Peyer's patch (tissue), 4 donors: ENCODE data around the gene FUT9. TPM values are rescaled to one million over a fixed set of nuclear protein-coding genes. Genes with fewer than 3 reads are reported as not detected.

Experiments
- DNase-seq, 3 donors: peaks; one replicate each; pipeline ENCODE4 v3.0.0-alpha.2; 2017 to 2019
- H3K27ac ChIP-seq, 4 donors: fragments of 200-600 bp; sonication (generic); one replicate each; pipeline ENCODE4 v1.5.1; 2016 to 2019
- H3K27me3 ChIP-seq, 2 donors: fragments of 200-600 bp; sonication (generic); one replicate each; pipeline ENCODE4 v1.5.1; 2019
- H3K36me3 ChIP-seq, 3 donors: fragments of 200-600 bp; sonication (generic); one replicate each; pipeline ENCODE4 v1.5.1; 2016 to 2019
- H3K4me1 ChIP-seq, 4 donors: fragments of 200-600 bp; sonication (generic); one replicate each; pipeline ENCODE4 v1.5.1; 2016 to 2019
- H3K4me3 ChIP-seq, 4 donors: fragments of 200-600 bp; sonication (generic); 1 replicate in 3 of 4; 2 replicates in 1 of 4; pipeline ENCODE4 v1.5.1; 2016 to 2019; ENCODE audit warnings: mild to moderate bottlenecking in 1 of 4
- H3K9me3 ChIP-seq, 4 donors: fragments of 200-600 bp; sonication (generic); one replicate each; pipeline ENCODE4 v1.5.1; 2016 to 2019; ENCODE audit warnings: mild to moderate bottlenecking in 1 of 4
- POLR2A ChIP-seq, 2 donors: fragments of 450-650 bp; IDR thresholded peaks; one replicate each; pipeline ENCODE4 v1.5.1; 2017; ENCODE audit warnings: antibody characterized with exemption in 2 of 2, mild to moderate bottlenecking in 2 of 2, moderate library complexity in 2 of 2
- total RNA-seq, 4 donors: library from RNA; depleted of rRNA; stranded (reverse); fragments of >200 nt; gene quantifications; one replicate each; pipeline ENCODE4 v1.1.0, GENCODE V29; 2016
- TF ChIP-seq, protein P1 (sequence below), 6 experiments: fragments of 450-650 bp in 4 of 6; fragments of 200-600 bp in 2 of 6; sonication (generic) in 1 of 6; IDR thresholded peaks; one replicate each; pipeline ENCODE4 v1.5.1; 2017 to 2019; ENCODE audit warnings: antibody characterized with exemption in 6 of 6, mild to moderate bottlenecking in 3 of 6, moderate library complexity in 1 of 6

The FUT9 gene
- total RNA-seq, 4 donors from 2014 or later, result not detected

DNA sequence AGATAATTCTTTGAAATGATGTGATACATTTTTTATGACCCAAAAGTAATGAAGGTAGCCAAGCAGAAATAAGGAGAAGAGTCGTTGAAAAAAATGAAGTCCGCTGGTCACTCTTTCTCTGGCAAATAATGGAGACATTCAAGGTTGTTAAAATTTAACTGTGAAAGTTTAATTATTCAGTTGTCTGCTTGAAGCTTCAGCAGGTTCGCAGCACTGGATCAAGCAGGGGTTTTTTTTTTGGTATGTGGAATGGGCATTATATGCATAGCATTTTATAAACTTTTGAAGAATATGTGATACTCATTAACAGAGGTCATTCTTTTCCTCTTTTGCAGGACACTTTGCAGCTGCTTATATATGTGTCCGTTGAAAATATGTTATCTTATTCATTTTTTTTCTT is 21.6 kb upstream of the FUT9 start:
- no peak overlapping the region for H3K27ac ChIP-seq
- no peaks in the 10 kb centered on the region for H3K27me3 ChIP-seq
- H3K36me3 ChIP-seq, result no peaks in the 10 kb centered on the region

DNA sequence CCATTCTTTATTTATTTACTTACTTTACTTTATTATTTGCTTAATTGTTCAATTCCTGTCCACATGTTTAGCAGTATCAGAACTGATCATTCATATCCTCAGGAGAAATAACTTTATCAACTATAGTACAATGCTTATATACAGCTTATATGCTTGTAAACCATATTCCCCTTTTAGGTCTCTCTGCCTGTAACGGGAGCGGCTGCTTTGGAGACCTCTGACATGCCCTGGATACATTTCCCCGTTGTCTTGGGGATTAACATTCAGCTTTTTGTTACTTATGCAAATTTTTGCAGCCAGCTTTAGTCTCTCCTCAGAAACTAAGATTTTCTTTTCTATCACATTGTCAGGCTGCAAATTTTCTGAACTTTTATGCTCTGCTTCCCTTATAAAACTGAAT is 17.6 kb upstream of the FUT9 start:
- H3K27ac ChIP-seq, result no peak overlapping the region
- no peaks in the 10 kb centered on the region for H3K9me3 ChIP-seq
- no peak overlapping the region for H3K4me3 ChIP-seq
- no peak for DNase-seq
- H3K4me1 ChIP-seq, result no peaks in the 10 kb centered on the region
- no peaks in the 10 kb centered on the region for H3K27me3 ChIP-seq
- H3K36me3 ChIP-seq, result no peaks in the 10 kb centered on the region
- TF ChIP-seq, protein P1, sequence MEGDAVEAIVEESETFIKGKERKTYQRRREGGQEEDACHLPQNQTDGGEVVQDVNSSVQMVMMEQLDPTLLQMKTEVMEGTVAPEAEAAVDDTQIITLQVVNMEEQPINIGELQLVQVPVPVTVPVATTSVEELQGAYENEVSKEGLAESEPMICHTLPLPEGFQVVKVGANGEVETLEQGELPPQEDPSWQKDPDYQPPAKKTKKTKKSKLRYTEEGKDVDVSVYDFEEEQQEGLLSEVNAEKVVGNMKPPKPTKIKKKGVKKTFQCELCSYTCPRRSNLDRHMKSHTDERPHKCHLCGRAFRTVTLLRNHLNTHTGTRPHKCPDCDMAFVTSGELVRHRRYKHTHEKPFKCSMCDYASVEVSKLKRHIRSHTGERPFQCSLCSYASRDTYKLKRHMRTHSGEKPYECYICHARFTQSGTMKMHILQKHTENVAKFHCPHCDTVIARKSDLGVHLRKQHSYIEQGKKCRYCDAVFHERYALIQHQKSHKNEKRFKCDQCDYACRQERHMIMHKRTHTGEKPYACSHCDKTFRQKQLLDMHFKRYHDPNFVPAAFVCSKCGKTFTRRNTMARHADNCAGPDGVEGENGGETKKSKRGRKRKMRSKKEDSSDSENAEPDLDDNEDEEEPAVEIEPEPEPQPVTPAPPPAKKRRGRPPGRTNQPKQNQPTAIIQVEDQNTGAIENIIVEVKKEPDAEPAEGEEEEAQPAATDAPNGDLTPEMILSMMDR (IDR thresholded peaks at IDR 0.05), result no peak
- no peak for TF ChIP-seq POLR2A (IDR thresholded peaks at IDR 0.05)

More for the DNA sequence above, 21.6 kb upstream of the FUT9 start:
- Histone ChIP-seq H3K9me3 (peaks cover 0 to 4% (median 0%) of the 10 kb centered on the region in 4 donors), H3K4me1 (no peaks in the 10 kb centered on the region), H3K4me3 (no peak overlapping the region)
- TF ChIP-seq POLR2A (IDR thresholded peaks at IDR 0.05), result no peak
- TF ChIP-seq, protein P1 (IDR thresholded peaks at IDR 0.05), result no peak
- DNase-seq, result no peak

DNA sequence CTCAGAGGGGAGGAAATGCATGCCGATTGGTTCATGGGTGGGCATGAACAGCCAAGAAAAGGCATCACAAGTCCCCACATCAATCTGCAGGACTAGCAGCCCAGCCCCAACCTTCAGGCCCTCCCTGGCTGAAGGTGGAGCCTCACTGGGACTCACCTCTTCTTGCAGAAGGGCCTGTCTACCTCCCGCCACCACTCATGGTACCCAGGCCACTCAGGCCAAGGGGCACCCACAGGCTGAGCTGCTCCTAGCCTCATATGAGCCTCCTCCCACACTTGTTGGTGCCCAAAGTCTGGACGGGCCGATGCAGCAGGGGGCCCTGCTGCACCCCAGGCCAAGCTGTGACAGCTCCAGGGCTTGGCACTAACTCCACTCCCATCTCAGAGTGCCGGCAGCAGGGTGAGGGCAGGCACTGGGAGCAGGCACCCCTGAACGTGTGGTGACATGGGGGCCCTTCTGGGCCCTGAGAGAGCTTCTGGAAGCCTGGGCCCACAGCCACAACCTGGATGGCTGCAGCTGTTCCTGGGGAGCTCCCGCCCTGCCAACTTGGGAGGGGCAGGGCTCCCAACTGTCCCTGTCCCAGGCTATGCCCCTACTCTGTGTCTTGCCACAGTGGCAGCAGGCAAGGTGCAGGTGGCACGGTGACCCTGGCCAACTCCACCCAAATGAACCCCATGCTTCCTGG is 13.7 kb upstream of the FUT9 start:
- peak in 1 of 3 donors; percentile 34 for DNase-seq
- no peaks in the 10 kb centered on the region for H3K9me3 ChIP-seq
- no peak overlapping the region for H3K4me3 ChIP-seq
- H3K27me3 ChIP-seq, result no peaks in the 10 kb centered on the region
- TF ChIP-seq POLR2A (IDR thresholded peaks at IDR 0.05), result no peak
- TF ChIP-seq, protein P1 (IDR thresholded peaks at IDR 0.05), result no peak
- H3K4me1 ChIP-seq, result no peaks in the 10 kb centered on the region
- no peaks in the 10 kb centered on the region for H3K36me3 ChIP-seq
- H3K27ac ChIP-seq, result no peak overlapping the region

DNA sequence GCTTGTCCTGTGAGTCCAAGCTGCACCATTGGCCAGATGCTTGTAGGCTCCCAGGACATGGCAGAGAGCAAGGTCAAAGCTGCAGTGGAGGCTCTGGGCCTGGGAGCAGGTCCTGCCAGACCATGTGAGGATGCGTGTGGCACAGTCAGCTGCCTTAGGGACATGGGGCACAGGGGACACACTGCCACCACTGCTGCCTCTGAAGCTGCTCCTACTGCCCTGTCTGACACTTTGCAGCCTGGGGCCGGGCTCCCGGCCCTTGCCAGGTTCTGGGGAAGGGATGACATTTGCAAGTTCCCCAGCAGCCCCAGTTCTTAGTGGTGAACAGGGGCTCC is 13.2 kb upstream of the FUT9 start:
- Histone ChIP-seq H3K4me1 (no peaks in the 10 kb centered on the region), H3K27ac (no peak overlapping the region), H3K4me3 (no peak overlapping the region), H3K36me3 (no peaks in the 10 kb centered on the region), H3K27me3 (no peaks in the 10 kb centered on the region), H3K9me3 (no peaks in the 10 kb centered on the region)
- TF ChIP-seq, protein P1 (IDR thresholded peaks at IDR 0.05), result no peak
- no peak for TF ChIP-seq POLR2A (IDR thresholded peaks at IDR 0.05)
- DNase-seq, result no peak

DNA sequence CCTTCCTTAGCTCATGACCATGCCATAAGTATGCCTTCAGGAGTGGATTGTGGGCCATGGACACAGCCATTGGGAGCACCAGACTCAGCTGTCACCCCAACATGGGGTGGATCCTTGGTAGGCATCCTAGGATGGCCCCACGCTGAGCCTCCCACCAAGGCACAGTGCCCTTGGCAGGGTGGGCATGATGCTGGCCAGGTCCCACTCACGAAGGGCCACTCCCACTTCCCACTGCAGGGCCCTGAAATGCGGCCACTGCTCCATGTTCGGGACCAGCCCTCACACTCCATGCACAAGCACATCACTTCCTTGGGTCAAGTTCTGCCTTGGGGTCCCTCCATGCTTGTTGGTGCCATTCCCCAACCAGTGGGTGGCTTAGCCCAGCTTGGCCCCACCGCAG is 12.9 kb upstream of the FUT9 start:
- H3K27me3 ChIP-seq, result no peaks in the 10 kb centered on the region
- TF ChIP-seq, protein P1 (IDR thresholded peaks at IDR 0.05), result no peak
- no peak for TF ChIP-seq POLR2A (IDR thresholded peaks at IDR 0.05)
- no peak overlapping the region for H3K27ac ChIP-seq
- no peak overlapping the region for H3K4me3 ChIP-seq
- H3K4me1 ChIP-seq, result no peaks in the 10 kb centered on the region
- H3K9me3 ChIP-seq, result no peaks in the 10 kb centered on the region
- no peaks in the 10 kb centered on the region for H3K36me3 ChIP-seq
- DNase-seq, result peak in 1 of 3 donors; percentile 25

DNA sequence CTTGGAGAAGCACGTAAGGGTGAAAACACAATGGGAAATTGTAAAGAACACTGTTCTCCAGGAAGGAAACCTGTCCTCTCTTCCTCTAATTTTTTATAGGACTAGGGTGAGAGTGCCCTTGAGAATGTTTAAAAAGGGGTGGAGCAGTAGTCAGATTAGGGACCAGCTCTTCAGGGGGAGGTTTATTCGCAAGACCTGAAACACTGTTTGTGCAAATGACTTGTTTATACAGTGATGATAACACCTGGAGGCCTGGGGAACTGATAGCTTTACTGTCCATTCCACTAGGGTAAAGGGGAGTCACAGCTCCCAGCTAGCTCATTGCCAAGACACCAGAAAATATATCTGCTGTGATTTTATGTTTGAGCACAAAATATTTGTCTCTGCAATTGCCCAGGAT is 8.1 kb upstream of the FUT9 start:
- H3K36me3 ChIP-seq, result no peaks in the 10 kb centered on the region
- H3K4me3 ChIP-seq, result no peak overlapping the region
- no peaks in the 10 kb centered on the region for H3K27me3 ChIP-seq
- no peak for DNase-seq
- H3K4me1 ChIP-seq, result no peaks in the 10 kb centered on the region
- no peak overlapping the region for H3K27ac ChIP-seq
- H3K9me3 ChIP-seq, result no peaks in the 10 kb centered on the region
- TF ChIP-seq POLR2A (IDR thresholded peaks at IDR 0.05), result no peak
- TF ChIP-seq, protein P1 (IDR thresholded peaks at IDR 0.05), result no peak
